GM19240 (cell line): ENCODE results near the gene ONECUT3.
"Not testable (repeated sequence)": the region's sequence is repeated elsewhere in the genome, so short reads cannot be mapped to it uniquely, and the experiment has no call there.

Experiments
- DNase-seq: peaks from one replicate; pipeline ENCODE4 v3.0.0; 2011; ENCODE audit warnings: low spot score; ENCODE audit not compliant: insufficient read length

ONECUT3 gene

DNA sequence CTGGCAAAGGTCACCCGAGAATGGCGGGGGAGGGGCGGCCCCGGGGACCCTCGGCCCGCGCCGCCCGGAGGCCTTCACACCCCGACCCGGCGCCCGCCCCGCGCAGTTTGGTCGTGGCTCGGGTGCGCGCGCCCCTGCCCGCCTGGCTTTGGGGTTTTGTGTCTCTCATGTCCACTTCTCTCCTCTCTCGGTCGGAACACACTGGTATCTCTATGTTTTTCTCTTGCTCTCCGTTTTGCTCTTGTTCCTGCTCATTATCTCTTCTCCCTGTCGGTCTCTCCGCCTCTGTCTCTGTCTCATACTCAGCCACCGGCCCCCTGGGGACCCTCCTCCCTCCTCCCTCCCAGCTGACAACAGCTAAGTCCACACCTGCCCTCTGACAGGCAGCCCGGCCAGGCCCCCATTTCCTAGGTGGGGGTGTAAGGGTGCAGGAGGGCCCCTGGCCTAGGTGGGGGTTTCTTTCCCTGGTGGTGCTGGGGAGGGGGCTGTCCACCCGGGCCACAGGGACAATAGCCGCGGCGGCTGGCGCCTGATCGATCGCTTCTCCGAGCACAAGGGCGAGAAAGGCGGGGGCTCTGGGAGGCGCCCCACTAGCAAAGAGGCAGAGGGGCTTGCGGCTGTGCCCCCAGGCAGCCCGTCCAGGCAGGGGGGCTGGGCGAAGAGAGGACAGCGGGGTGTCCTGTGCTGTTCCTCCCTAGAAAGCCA lies 2.3 kb downstream of the ONECUT3 start:
- no peak for DNase-seq

DNA sequence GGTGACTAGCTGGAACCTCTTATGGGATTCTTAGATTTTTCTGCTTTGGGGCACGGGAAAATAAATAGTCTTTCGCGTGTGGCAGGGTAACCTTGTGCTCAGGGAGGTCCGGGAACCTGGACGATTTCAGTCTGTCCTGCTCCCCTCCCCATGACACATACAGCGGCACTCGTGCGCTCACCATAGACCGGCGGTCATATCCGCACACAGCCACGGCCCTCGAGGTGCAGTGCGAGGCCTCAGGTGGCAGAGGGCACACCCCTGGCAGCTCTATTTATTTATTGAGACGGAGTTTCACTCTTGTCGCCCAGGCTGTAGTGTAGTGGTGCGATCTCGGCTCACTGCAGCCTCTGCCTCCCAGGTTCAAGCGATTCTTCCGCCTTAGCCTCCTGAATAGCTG lies 3.0 kb downstream of the ONECUT3 start:
- no peak for DNase-seq

DNA sequence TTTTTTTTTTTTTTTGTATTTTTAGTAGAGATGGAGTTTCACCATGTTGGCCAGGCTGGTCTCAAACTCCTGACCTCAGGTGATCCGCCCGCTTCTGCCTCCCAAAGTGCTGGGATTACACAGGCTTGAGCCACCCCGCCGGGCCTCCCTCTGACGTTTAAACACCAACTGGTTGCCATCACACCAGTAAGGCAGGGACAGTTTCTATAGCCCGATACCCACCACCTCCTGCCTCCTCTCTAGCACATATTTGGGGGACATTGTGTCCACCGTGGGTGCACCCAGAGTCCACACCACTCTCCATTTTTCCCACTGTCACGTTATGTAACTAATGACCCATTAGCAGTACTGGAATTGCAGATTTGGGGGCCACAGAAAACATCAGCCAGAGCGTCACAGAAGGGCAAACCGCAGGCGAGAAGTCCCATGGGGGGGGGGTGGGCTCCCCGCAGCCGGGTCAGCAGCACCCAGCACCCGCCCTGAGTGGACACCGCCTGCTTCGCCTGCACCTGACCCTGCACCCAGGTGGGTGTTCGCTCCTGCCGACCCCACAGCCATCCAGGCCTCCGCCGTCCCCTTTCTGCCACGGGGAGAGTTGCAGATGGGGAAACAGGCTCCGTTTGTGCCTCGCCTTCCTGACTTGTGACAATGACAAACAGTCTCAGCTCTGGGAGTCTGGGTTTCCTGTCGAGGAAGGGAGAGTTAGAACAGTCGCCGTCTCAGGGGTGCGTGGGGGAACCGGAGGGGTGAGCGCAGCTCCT lies 3.6 kb downstream of the ONECUT3 start:
- no peak for DNase-seq

DNA sequence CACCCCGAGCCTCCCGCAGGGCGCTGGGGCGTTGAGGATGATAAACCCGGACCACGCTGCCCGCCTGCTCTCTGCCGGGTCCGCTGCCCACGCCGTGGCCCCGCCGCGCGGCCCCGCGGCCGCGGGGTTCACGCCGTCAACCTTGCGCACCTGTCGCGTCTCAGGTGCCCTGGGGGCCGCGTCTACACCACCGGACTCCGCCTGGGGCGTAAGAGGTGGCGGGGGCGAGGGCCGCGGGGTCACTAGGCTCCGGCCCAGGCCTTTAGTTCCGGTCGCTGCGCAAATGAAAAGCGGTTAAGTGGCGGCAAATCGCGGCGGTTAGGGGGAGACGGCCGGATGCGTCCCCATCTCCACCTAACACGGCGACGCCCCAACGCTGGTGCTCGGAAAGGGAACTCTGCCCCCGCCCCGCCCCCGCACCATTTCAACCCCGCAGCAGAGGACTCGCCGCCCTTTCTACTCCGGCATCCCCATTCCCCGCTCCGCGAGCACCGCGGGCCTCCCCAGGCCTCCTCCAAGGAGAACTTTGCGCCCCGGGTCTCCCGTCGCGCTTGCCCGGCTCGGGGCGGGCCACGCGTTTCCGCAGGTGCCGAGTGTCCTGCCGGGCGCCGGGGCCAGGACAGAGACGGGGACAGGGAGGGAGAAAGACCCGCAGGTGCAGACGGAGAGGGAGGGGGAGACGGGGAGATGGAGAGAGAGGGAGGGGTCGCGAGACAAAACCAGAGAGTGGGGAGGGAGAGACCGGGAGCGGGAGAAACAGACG lies 4.3 kb downstream of the ONECUT3 start:
- DNase-seq: no peak

- no peak for DNase-seq
Observed at GRCh38 chr19:1758231-1758577, 4.9 kb downstream of the ONECUT3 start.

DNA sequence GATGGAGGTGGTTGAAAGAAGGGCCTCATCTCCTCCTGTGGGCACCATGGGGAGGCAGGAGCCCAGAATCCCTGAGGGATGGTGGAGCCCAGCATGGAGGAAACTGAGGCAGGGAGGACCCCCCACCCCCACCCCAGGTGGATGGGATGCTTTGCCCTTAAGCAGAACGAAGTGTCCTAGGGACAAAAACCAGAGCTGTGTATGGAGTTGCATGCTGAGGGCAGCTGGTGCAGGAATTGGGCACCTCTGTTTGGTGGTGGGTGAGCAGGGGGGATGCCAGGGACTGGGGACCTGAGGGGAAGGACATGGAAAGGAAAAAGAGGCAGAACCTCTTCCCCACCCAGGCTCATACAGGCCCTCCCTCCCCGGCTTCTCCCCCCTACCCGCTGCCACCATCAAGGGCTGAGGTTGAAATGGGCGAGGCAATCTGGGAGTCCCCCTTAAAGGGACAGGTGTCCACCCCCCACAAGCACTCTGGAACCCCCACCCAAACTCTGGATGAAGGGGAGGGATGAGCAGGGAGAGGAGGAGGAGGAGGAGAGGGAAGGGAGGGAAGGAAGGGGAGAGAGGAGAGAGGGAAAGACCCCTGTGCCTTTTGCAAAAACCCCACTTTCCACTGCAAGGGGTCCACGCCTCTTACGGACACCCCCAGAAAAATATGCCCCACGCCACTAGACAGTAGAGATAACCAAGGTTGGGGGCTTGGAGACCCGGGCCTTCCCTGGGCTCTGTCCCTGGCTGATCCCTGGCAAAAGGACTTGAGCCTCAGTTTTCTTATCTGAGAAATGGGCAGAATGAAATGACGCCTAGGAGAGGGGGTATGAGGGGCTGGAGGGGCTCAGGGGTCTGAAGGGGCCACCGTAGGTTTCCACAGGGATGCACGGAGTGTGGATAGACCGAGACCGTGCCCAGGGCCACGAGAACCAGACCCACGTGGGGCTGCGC lies 5.9 kb downstream of the ONECUT3 start:
- no peak for DNase-seq

- no peak for DNase-seq
Observed at GRCh38 chr19:1760020-1760419, 6.7 kb downstream of the ONECUT3 start.

GRCh38 chr19:1760786-1761527 lies 7.7 kb downstream of the ONECUT3 start:
- DNase-seq: not testable (repeated sequence)

DNA sequence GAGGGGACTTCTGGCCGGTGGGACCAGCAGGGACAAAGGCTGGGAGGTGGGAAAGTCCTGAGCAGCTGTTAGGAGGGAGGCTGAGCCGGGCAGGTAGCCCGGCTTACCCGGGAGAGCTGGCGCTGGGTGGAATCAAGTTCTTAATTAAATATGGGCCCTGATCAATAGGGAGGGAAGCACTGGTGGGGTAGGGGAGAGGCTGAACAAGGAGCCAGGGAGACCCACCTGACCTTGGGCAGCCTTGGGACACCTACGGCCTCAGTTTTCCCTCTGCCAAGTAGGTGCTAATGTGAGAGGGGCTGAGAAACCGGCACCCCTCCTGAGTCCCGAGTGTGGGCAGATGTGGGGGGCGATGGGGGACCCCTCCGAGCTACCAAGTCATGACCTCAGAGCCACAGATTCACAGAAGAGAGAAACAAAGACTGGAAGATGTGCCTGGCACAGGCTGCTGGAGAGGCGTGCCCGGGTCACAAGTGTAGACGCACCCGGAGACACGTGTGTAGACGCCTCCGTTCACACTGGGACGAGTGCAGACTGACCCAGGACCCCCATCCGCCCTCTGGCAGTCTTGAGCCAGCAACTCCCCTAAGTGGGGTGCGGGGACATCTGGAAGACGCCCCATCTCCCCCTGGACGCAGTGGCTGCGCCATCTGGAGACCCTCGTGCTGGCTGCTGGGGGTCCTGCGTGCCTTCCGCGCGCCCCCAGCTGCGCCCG lies 8.4 kb downstream of the ONECUT3 start:
- DNase-seq: no peak

GRCh38 chr19:1762243-1763117 lies 9.2 kb downstream of the ONECUT3 start:
- DNase-seq: no peak

- DNase-seq: no peak
Observed at GRCh38 chr19:1763648-1764639, 10.6 kb downstream of the ONECUT3 start.

- DNase-seq: no peak
Observed at GRCh38 chr19:1764729-1765128, 11.4 kb downstream of the ONECUT3 start.

- no peak for DNase-seq
Observed at GRCh38 chr19:1765232-1765903, 12.1 kb downstream of the ONECUT3 start.

GRCh38 chr19:1765904-1766799 lies 12.8 kb downstream of the ONECUT3 start:
- DNase-seq: no peak

GRCh38 chr19:1766800-1767352 lies 13.6 kb downstream of the ONECUT3 start:
- no peak for DNase-seq

GRCh38 chr19:1767464-1767933 lies 14.2 kb downstream of the ONECUT3 start:
- DNase-seq: peak; percentile 90
